Measurements from ENCODE around the gene CDH10.

Gene CDH10

DNA sequence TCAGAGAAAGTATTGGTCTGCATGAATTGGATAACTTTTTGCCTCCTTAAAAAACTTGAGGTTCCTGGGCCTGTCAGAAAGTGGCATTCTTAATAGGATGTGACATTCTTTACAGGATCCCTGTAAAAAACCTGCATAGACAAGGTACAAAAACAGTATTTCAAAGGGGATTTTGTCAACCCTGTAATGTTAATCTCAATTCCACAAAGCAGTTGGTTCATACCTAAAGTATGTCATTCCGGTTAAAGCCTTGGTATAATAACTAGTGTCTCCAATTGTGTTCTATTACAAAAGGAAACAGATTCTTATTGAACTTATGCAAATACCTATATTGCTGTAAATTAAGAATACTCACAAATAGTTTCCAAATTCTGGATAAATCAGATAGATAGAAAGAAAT, 169.7 kb downstream of the CDH10 start:
- H3K9ac ChIP-seq (ENCODE audit: low read length), result no peak overlapping the region
- H3K27me3 ChIP-seq (replicated peaks; ENCODE audit: insufficient read depth, low read length), result no peaks in the 10 kb centered on the region
- no peaks in the 10 kb centered on the region for H3F3A ChIP-seq (ENCODE audit: insufficient read depth, low read length)
- H3K27ac ChIP-seq (ENCODE audit: low read length), result no peak overlapping the region
- H3K9me2 ChIP-seq (replicated peaks; ENCODE audit: insufficient read depth, low read length), result no peaks in the 10 kb centered on the region
- H3K4me2 ChIP-seq (ENCODE audit: low read depth, low read length), result no peak overlapping the region
- no peak overlapping the region for H2AFZ ChIP-seq (ENCODE audit: low read length)
- no peak overlapping the region for H3K4me3 ChIP-seq (ENCODE audit: low read length)
- no peaks in the 10 kb centered on the region for H3K79me2 ChIP-seq (ENCODE audit: low read length)
- H3K36me3 ChIP-seq (replicated peaks; ENCODE audit: insufficient read depth, low read length), result no peaks in the 10 kb centered on the region
- no peak for DNase-seq
- no peaks in the 10 kb centered on the region for H3K9me3 ChIP-seq (replicated peaks; ENCODE audit: insufficient read depth, low read length)
- H4K20me1 ChIP-seq (ENCODE audit: insufficient read depth, low read length), result no peaks in the 10 kb centered on the region
- no peaks in the 10 kb centered on the region for H3K4me1 ChIP-seq (ENCODE audit: low read length)
- no peak for TF ChIP-seq EZH2 (optimal IDR thresholded peaks at IDR 0.05; ENCODE audit: low read depth, low read length)
- TF ChIP-seq, protein P1, sequence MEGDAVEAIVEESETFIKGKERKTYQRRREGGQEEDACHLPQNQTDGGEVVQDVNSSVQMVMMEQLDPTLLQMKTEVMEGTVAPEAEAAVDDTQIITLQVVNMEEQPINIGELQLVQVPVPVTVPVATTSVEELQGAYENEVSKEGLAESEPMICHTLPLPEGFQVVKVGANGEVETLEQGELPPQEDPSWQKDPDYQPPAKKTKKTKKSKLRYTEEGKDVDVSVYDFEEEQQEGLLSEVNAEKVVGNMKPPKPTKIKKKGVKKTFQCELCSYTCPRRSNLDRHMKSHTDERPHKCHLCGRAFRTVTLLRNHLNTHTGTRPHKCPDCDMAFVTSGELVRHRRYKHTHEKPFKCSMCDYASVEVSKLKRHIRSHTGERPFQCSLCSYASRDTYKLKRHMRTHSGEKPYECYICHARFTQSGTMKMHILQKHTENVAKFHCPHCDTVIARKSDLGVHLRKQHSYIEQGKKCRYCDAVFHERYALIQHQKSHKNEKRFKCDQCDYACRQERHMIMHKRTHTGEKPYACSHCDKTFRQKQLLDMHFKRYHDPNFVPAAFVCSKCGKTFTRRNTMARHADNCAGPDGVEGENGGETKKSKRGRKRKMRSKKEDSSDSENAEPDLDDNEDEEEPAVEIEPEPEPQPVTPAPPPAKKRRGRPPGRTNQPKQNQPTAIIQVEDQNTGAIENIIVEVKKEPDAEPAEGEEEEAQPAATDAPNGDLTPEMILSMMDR (IDR thresholded peaks at IDR 0.05; ENCODE audit: low read length), result no peak
- TF ChIP-seq EZH2phosphoT487 (IDR thresholded peaks at IDR 0.05; ENCODE audit: low read length), result no peak

DNA sequence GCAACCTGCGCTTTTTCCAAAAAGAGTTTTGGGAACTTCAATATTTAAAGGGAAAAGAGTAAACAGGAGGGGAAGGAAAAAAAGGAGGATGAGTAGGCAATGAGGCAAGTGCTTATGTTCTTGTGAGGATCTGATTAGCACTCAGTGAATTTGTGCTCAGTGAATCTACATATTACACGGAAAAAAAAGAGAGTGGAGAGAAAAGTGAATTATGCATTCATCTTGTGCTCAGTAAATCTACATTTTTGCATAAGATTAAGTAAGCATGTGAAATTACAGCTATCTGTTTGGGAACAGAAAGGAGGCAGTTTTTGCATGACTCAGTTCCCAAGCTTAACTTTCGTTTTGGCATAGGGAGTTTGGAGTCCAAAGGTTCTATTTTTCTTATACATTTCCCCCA, 170.1 kb downstream of the CDH10 start:
- H3K4me1 ChIP-seq (ENCODE audit: low read length), result no peaks in the 10 kb centered on the region
- H3K27me3 ChIP-seq (replicated peaks; ENCODE audit: insufficient read depth, low read length), result no peaks in the 10 kb centered on the region
- no peaks in the 10 kb centered on the region for H4K20me1 ChIP-seq (ENCODE audit: insufficient read depth, low read length)
- no peaks in the 10 kb centered on the region for H3K79me2 ChIP-seq (ENCODE audit: low read length)
- no peak for DNase-seq
- H2AFZ ChIP-seq (ENCODE audit: low read length), result no peak overlapping the region
- H3K36me3 ChIP-seq (replicated peaks; ENCODE audit: insufficient read depth, low read length), result no peaks in the 10 kb centered on the region
- TF ChIP-seq, protein P1 (IDR thresholded peaks at IDR 0.05; ENCODE audit: low read length), result no peak
- TF ChIP-seq EZH2phosphoT487 (IDR thresholded peaks at IDR 0.05; ENCODE audit: low read length) (no peak), EZH2 (optimal IDR thresholded peaks at IDR 0.05; ENCODE audit: low read depth, low read length) (no peak)
- H3F3A ChIP-seq (ENCODE audit: insufficient read depth, low read length), result no peaks in the 10 kb centered on the region
- no peak overlapping the region for H3K4me2 ChIP-seq (ENCODE audit: low read depth, low read length)
- H3K9me2 ChIP-seq (replicated peaks; ENCODE audit: insufficient read depth, low read length), result no peaks in the 10 kb centered on the region
- no peaks in the 10 kb centered on the region for H3K9me3 ChIP-seq (replicated peaks; ENCODE audit: insufficient read depth, low read length)
- no peak overlapping the region for H3K9ac ChIP-seq (ENCODE audit: low read length)
- H3K4me3 ChIP-seq (ENCODE audit: low read length), result no peak overlapping the region
- no peak overlapping the region for H3K27ac ChIP-seq (ENCODE audit: low read length)

DNA sequence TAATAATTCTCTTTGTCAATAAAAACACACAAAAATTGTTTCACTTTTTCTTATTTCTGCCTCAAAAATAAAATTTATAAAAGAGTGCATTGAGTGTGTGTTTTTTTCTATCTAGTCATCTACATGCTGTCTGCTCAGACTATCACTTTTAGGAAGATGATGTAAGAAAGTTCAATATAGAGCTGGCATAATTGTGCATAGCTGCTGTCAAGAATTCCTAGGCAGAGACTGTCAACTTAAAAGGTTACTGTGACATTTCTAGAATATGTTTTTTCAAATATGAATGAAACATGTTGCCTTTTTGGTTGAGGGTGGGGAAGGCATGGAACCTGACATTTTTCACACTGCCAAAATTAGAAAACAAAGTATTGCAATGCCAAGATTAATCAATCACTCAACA, 172.3 kb downstream of the CDH10 start:
- Histone ChIP-seq H3K9ac (ENCODE audit: low read length) (no peak overlapping the region), H4K20me1 (ENCODE audit: insufficient read depth, low read length) (no peaks in the 10 kb centered on the region), H3K36me3 (replicated peaks; ENCODE audit: insufficient read depth, low read length) (no peaks in the 10 kb centered on the region), H3K4me2 (ENCODE audit: low read depth, low read length) (no peak overlapping the region), H3F3A (ENCODE audit: insufficient read depth, low read length) (no peaks in the 10 kb centered on the region), H3K9me3 (replicated peaks; ENCODE audit: insufficient read depth, low read length) (no peaks in the 10 kb centered on the region), H3K79me2 (ENCODE audit: low read length) (no peaks in the 10 kb centered on the region), H3K27ac (ENCODE audit: low read length) (no peak overlapping the region), H2AFZ (ENCODE audit: low read length) (no peak overlapping the region), H3K4me3 (ENCODE audit: low read length) (no peak overlapping the region), H3K4me1 (ENCODE audit: low read length) (no peaks in the 10 kb centered on the region), H3K27me3 (replicated peaks; ENCODE audit: insufficient read depth, low read length) (no peaks in the 10 kb centered on the region), H3K9me2 (replicated peaks; ENCODE audit: insufficient read depth, low read length) (no peaks in the 10 kb centered on the region)
- DNase-seq, result no peak
- no peak for TF ChIP-seq EZH2phosphoT487 (IDR thresholded peaks at IDR 0.05; ENCODE audit: low read length)
- no peak for TF ChIP-seq EZH2 (optimal IDR thresholded peaks at IDR 0.05; ENCODE audit: low read depth, low read length)
- TF ChIP-seq, protein P1 (IDR thresholded peaks at IDR 0.05; ENCODE audit: low read length), result no peak

Measured in MM.1S (cell line).